Subcutaneous abdominal adipose tissue (tissue), 5 donors: Measurements from ENCODE around the gene CERT1.
"Not testable (repeated sequence)": the region's sequence is repeated elsewhere in the genome, so short reads cannot be mapped to it uniquely, and the experiment has no call there.

Experiments
- H3K27ac ChIP-seq: one replicate; pipeline ENCODE4 v1.7.0; 2013; ENCODE audit warnings: low read depth, mild to moderate bottlenecking, inconsistent platforms, low read length, moderate library complexity
- H3K27me3 ChIP-seq, 5 donors: one replicate each; pipeline ENCODE4 v1.7.0; 2013; ENCODE audit warnings: low read length in 5 of 5, inconsistent platforms in 1 of 5; ENCODE audit not compliant: control insufficient read depth in 5 of 5, insufficient read depth in 4 of 5
- H3K36me3 ChIP-seq, 5 donors: one replicate each; pipeline ENCODE4 v1.7.0; 2013; ENCODE audit warnings: low read length in 5 of 5; ENCODE audit not compliant: control insufficient read depth in 5 of 5, insufficient read depth in 5 of 5
- H3K4me1 ChIP-seq, 5 donors: one replicate each; pipeline ENCODE4 v1.7.0; 2013; ENCODE audit warnings: low read length in 5 of 5, mild to moderate bottlenecking in 3 of 5, moderate library complexity in 1 of 5; ENCODE audit not compliant: control insufficient read depth in 5 of 5, insufficient read depth in 5 of 5
- H3K4me3 ChIP-seq, 5 donors: one replicate each; pipeline ENCODE4 v1.7.0; 2013; ENCODE audit warnings: low read length in 5 of 5, low read depth in 1 of 5
- H3K9ac ChIP-seq, 5 donors: one replicate each; pipeline ENCODE4 v1.7.0; 2013; ENCODE audit warnings: low read length in 5 of 5, mild to moderate bottlenecking in 4 of 5, moderate library complexity in 3 of 5
- H3K9me3 ChIP-seq, 5 donors: one replicate each; pipeline ENCODE4 v1.7.0; 2013; ENCODE audit warnings: low read length in 5 of 5; ENCODE audit not compliant: control insufficient read depth in 5 of 5
- donor health status: healthy.
- donor health status: healthy.
- donor health status: healthy.
- donor health status: healthy.
- donor health status: healthy.

CERT1 gene

DNA sequence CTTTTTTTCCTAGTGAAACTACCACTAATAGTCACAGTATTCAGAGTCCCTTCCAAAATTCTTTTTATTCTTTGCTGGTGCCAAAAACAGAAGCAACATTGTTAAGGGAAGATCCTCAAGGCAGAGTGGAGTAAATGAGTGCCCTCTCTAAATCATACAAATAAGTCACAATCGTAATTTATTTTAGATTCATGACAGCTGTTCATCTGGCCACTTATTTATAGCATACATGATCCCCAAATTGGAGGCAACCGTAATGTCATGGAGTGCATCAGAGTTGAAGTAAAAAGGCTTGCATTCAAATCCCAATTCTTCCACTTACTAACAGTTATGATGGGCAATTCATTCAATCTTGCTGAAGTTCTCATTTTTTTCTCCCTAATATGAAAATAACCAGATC is 33.7 kb upstream of the CERT1 start:
- Histone ChIP-seq H3K27me3 (no peaks in the 10 kb centered on the region), H3K4me1 (no peaks in the 10 kb centered on the region), H3K27ac (no peak overlapping the region), H3K9me3 (no peaks in the 10 kb centered on the region), H3K4me3 (no peak overlapping the region), H3K36me3 (peaks cover 0 to 6% (median 4%) of the 10 kb centered on the region in 5 donors), H3K9ac (no peak overlapping the region)

DNA sequence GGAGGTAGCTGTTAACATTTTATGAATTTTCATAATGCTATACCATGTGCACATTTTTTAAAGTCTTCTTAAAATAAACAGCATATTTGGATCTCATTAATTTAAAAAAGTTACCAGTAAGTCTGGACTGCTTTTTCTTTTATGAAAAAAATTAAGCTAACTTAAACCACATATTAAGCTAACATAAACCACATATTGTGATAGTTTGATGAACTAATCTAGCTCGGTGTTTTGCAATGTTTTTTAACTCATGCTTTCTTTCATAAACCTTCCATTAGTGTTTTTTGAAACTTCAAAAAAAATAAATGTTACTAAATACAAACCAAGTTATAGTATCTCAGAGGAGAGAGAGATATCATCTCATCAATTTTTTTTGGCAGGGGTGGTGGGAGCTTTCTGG is 26.8 kb upstream of the CERT1 start:
- Histone ChIP-seq H3K36me3 (peaks cover 0 to 9% (median 3%) of the 10 kb centered on the region in 5 donors), H3K9me3 (peaks cover 4 to 14% (median 8%) of the 10 kb centered on the region in 5 donors), H3K9ac (no peak overlapping the region), H3K27ac (no peak overlapping the region), H3K27me3 (no peaks in the 10 kb centered on the region), H3K4me1 (peaks cover 0 to 11% (median 10%) of the 10 kb centered on the region in 5 donors), H3K4me3 (no peak overlapping the region)

DNA sequence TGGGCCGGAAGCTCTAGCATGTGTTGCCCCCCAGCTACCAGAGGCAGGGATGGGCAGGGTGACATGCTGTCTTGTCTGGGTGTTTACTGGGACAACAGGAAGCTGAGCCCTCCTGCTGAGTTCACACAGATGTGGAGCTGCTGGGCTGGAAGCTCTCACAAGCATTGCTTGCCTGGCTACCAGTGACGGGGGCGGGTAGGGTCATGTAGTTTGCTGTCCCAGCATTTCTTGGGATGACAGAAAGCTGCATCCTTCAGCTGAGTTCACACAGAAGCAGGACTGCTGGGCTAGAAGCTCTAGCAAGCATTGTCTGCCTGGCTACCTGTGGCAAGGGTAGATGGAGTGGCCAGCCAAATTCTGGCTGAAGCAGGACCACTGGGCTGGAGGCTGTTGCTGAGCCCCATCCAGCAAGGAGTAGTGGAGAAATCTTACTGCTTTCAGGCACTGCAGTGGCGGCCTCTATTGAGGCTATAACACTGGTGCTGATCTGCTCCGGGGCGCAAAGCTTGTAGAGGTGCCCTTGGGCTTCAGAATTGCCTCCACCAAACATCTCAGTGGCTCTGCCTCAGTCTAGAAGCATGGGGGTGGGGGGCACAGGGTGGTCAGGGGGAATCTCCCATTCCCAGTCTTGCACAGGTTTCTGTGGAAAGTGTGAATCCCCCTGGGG is 25.4 kb upstream of the CERT1 start:
- Histone ChIP-seq H3K27me3 (no peaks in the 10 kb centered on the region), H3K4me1 (peaks cover 0 to 11% (median 10%) of the 10 kb centered on the region in 5 donors), H3K36me3 (peaks cover 0 to 9% (median 3%) of the 10 kb centered on the region in 5 donors), H3K4me3 (no peak overlapping the region), H3K9ac (no peak overlapping the region), H3K27ac (no peak overlapping the region), H3K9me3 (peaks cover 4 to 15% (median 8%) of the 10 kb centered on the region in 5 donors)

- no peaks in the 10 kb centered on the region for H3K27me3 ChIP-seq
- H3K9ac ChIP-seq, result no peak overlapping the region
- peaks cover 0 to 11% (median 10%) of the 10 kb centered on the region in 5 donors for H3K4me1 ChIP-seq
- peaks cover 0 to 9% (median 3%) of the 10 kb centered on the region in 5 donors for H3K36me3 ChIP-seq
- peaks cover 4 to 15% (median 8%) of the 10 kb centered on the region in 5 donors for H3K9me3 ChIP-seq
- H3K4me3 ChIP-seq, result no peak overlapping the region
- no peak overlapping the region for H3K27ac ChIP-seq
Observed at GRCh38 chr5:75536147-75536546, 24.7 kb upstream of the CERT1 start.

DNA sequence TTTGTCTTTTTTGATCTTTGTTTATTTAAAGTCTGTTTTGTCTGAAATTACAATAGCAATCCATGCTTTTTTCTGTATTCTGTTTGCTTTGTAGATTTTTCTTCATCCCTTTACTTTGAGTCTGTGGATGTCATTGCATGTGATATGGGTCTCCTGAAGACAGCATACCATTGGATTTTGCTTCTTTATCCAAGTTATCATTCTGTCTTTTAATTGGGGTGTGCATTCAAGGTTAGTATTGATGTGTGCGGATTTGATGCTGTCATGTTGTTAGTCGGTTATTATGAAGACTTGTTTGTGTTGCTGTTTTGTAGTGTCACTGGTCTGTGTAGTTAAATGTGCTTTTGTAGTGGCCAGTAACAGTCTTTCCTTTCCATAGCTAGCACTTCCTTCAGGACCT is 23.3 kb upstream of the CERT1 start:
- H3K9me3 ChIP-seq, result peaks cover 4 to 15% (median 8%) of the 10 kb centered on the region in 5 donors
- H3K36me3 ChIP-seq, result peaks cover 0 to 9% (median 3%) of the 10 kb centered on the region in 5 donors
- H3K27ac ChIP-seq, result no peak overlapping the region
- H3K9ac ChIP-seq, result no peak overlapping the region
- H3K4me1 ChIP-seq, result peaks cover 0 to 11% (median 10%) of the 10 kb centered on the region in 5 donors
- H3K27me3 ChIP-seq, result no peaks in the 10 kb centered on the region
- no peak overlapping the region for H3K4me3 ChIP-seq

- peaks cover 4 to 15% (median 8%) of the 10 kb centered on the region in 5 donors for H3K9me3 ChIP-seq
- H3K4me1 ChIP-seq, result peaks cover 0 to 11% (median 10%) of the 10 kb centered on the region in 5 donors
- not testable (repeated sequence) for H3K27ac ChIP-seq, H3K27me3 ChIP-seq, H3K9ac ChIP-seq, H3K36me3 ChIP-seq, H3K4me3 ChIP-seq
Observed at GRCh38 chr5:75533716-75534115, 22.3 kb upstream of the CERT1 start.

GRCh38 chr5:75532190-75532589 is 20.8 kb upstream of the CERT1 start:
- H3K27ac ChIP-seq, result no peak overlapping the region
- peaks cover 4 to 15% (median 8%) of the 10 kb centered on the region in 5 donors for H3K9me3 ChIP-seq
- no peak overlapping the region for H3K4me3 ChIP-seq
- peaks cover 0 to 9% (median 3%) of the 10 kb centered on the region in 5 donors for H3K36me3 ChIP-seq
- peaks cover 0 to 11% (median 10%) of the 10 kb centered on the region in 5 donors for H3K4me1 ChIP-seq
- H3K27me3 ChIP-seq, result no peaks in the 10 kb centered on the region
- H3K9ac ChIP-seq, result no peak overlapping the region

DNA sequence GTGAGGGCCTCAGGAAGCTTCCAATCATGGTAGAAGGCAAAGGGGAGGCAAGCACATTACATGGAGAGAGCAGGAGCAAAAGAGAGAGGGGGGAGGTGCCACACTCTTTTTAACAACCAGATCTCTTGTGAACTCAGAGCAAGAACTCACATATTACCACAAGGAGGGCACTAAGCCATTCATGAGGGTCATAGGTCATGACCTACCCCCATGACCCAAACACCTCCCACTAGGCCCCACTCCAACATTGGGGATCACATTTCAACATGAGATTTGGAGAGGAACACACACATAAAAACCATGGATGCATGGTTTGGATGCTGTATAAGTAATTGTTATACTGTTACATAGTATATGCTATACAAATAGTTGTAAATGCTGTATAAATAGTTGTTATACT is 17.8 kb upstream of the CERT1 start:
- Histone ChIP-seq H3K27ac (no peak overlapping the region), H3K9ac (no peak overlapping the region)

GRCh38 chr5:75526070-75526469 is 14.6 kb upstream of the CERT1 start:
- Histone ChIP-seq H3K4me1 (peaks cover 0 to 4% (median 0%) of the 10 kb centered on the region in 5 donors), H3K36me3 (peaks cover 0 to under 1% (median 0%) of the 10 kb centered on the region in 5 donors), H3K27ac (no peak overlapping the region), H3K9me3 (peaks cover 0 to 6% (median 5%) of the 10 kb centered on the region in 5 donors), H3K4me3 (no peak overlapping the region), H3K9ac (no peak overlapping the region), H3K27me3 (no peaks in the 10 kb centered on the region)

More for the DNA sequence above, 17.8 kb upstream of the CERT1 start:
- Histone ChIP-seq H3K4me3 (no peak overlapping the region), H3K36me3 (no peaks in the 10 kb centered on the region), H3K27me3 (no peaks in the 10 kb centered on the region), H3K9me3 (peaks cover 0 to 6% (median 0%) of the 10 kb centered on the region in 5 donors), H3K4me1 (peaks cover 0 to 4% (median 0%) of the 10 kb centered on the region in 5 donors)

DNA sequence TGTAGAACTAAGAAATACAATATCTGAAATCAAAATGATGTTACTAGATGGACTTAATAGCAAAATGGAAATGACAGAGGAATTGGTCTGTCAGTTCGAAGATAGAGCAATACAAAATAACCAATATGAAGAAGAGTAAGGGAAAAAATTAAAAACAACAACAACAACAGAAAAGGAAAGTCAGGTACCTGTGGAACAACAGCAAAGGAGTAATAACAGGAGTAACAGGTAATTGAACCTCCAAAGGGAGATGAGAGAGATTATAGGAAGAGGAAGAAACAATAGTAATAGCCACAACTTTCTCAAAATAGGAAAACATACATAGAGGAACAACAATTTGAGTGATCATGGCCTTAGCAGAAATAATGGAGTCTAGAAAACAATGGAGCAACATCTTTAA is 13.9 kb upstream of the CERT1 start:
- Histone ChIP-seq H3K9ac (no peak overlapping the region), H3K4me3 (no peak overlapping the region), H3K9me3 (peaks cover 0 to 13% (median 10%) of the 10 kb centered on the region in 5 donors), H3K36me3 (peaks cover 0 to 8% (median 0%) of the 10 kb centered on the region in 5 donors), H3K4me1 (peaks cover 0 to 4% (median 0%) of the 10 kb centered on the region in 5 donors), H3K27ac (no peak overlapping the region), H3K27me3 (no peaks in the 10 kb centered on the region)
